GM21717 (cell line): Measurements from ENCODE around the gene GINS3.

Experiments used
- ATAC-seq: cut with Tn5 transposase; IDR thresholded peaks from one replicate; pipeline ENCODE4 v1.9.1; 2021; ENCODE audit warnings: mild to moderate bottlenecking, moderate library complexity; ENCODE audit not compliant: unreplicated experiment

The GINS3 gene

GRCh38 chr16:58422809-58423208, 30.5 kb downstream of the GINS3 start:
- ATAC-seq = no peak

DNA sequence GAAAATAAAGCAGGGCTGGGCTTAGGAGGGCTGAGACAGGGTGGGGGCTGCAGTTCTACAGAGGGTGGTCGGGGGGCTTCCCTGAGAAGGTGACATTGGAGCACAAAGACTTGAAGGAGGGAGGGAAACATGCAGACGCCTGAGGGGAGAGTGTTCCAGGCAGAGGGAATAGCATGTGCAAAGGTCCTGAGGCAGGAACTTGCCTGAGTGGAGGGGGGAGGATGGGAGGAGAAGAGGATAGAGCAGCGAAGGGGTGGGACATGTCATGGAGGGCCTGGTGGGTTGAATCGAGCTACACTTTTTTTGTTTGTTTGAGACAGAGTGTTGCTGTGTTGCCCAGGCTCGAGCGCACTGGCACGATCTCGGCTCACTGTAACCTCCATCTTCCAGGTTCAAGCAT, 33.0 kb downstream of the GINS3 start:
- no peak for ATAC-seq

GRCh38 chr16:58425756-58426494, 33.7 kb downstream of the GINS3 start:
- no peak for ATAC-seq

GRCh38 chr16:58426966-58427365, 34.7 kb downstream of the GINS3 start:
- ATAC-seq = no peak

- ATAC-seq = no peak
Observed at GRCh38 chr16:58428621-58429542, 36.6 kb downstream of the GINS3 start.

DNA sequence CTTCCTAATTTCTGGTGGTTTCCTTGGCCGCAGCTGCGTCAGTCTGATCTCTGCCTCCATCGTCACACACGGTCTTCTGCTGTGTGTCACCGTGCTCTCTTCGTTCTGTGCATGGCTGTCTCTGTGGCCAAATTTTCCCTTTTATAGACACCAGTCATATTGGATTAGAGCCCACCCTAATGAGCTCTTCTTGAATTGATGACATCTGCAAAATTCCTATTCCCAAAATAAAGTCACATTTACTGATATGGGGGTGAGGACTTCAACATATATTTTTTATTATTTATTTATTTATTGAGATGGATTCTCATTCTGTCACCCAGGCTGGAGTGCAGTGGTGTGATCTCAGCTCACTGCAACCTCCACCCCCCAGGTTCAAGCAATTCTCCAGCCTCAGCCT, 38.4 kb downstream of the GINS3 start:
- ATAC-seq = no peak

DNA sequence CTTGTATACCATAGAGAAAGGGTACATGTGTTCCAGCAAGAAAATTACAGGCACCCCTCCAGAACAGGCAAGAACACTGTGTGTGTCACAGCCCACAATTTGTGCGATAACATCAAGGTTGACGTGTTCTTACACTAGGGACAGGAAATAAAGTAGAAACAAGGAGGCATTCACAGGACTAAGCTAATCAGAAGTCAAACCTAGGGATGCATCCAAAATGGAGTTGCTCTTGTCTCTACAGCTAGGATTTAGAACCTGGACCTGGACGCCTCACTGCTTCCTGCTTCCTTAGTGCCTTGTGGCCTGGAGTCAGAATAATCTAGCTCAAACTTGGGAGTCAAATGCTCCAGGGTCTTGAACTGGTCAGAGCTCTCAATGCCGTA, 41.3 kb downstream of the GINS3 start:
- ATAC-seq = no peak

DNA sequence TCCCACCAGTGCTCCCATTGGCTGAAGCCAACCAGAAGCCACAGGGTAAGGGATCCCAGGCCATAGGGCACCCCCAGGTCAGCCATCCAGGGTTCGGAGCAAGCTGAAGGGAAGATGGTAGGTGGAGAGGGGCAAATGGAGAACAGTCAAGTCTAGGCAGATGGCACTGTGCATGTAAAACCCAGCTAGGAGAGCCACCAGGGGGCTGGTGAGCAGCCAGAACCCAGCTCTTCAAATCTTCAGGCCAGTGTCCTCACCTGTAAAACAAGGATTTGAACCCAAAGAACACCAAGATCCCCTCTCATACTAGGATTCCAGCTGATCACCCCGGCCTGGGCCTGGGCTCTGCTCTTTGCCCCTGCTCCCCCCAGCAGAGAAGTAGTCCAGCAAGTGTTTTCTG, 43.5 kb downstream of the GINS3 start:
- no peak for ATAC-seq

- ATAC-seq = no peak
Observed at GRCh38 chr16:58440131-58440530, 47.9 kb downstream of the GINS3 start.

DNA sequence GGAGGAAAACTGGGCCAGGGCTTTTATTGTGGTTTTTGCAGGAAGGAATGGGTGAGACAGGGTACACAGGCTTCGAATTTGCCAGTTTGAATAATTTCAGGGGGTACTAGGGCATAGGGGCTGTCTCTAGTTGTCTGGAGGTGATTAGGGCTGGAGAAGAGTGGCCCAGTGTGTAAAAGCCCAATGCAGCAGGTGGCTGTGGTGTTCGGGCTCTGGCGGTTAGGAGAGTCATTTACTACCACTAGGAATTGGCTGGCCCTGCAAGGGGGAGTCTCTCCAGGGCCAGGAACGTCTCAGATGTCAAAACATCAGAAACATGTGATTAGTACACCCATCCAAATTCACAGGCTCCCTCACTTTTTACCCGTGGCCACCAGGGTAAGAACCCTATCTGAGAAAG, 50.3 kb downstream of the GINS3 start:
- no peak for ATAC-seq

GRCh38 chr16:58443783-58444182, 51.5 kb downstream of the GINS3 start:
- no peak for ATAC-seq

DNA sequence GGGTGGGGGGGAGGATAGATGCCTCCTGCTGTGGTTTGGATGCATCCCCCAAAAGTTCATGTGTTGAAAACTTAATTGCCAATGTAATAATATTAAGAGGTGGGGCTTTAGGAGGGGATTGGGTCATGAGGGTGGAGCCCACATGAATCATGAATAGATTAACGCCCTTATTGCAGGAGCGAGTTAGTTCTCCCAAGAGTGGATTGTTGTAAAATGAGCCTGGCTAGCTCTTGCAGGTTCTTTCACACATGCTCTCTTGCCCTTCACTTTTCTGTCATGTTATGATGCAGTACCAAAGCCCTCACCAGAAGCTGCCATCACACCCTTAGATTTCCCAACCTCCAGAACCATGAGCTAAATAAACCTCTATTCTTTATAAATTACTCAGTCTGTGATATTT, 52.0 kb downstream of the GINS3 start:
- ATAC-seq = no peak

DNA sequence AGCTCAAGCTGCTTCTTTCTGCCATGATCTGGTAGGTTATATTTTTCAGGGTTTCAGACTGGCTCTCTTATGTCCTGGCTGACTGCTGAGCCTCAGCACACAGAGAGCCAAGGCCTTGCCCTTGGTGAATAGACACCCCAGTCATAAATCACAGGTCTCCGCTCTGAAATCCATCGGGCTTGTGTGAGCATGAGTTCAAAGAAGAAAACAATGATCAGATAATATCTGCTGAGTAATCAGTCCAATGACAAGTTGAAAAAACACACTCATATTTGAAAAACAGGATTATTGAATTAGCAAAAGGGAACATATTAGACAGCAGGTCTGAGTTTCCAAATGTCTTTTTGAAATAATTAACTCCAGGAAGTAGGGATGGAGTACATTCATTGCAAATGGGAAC, 56.6 kb downstream of the GINS3 start:
- ATAC-seq = no peak

DNA sequence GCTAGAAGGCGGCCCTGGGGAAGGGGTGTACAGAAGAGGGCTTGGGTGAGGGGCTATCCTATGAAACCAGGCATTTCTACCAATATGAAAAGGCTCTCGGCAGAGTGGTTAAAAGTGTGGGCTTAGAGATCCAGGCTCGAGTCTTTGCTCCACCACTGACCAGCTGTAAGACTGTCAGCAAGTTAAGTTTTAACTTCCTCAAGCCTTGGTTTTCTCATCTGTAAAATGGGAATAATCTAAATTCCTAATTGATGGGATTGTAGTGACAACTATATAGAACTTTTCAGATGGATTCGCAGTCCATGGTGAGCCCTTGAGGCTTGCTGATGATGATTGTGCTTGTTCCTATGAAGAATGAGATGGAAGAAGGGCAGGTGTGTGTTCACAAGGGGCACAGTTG, 57.0 kb downstream of the GINS3 start:
- no peak for ATAC-seq

DNA sequence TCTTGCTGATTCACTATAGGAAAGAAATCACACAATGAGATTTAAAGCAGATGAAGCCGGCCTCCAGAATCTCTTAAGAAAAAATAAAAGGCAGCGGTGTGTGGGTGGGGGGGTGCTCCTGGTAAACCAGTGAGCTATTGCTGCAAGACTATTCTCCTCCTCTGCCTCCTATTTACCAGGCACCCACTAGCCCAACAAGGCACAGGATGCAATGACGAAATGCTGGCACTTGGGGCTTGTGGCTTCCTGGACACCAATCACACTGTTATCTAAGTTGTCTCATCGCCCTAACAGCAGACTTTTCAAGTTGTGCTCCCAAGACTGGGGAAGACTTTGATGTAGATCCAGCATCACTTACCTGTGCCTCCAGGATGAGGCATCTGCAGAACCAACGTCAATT, 57.5 kb downstream of the GINS3 start:
- no peak for ATAC-seq

- no peak for ATAC-seq
Observed at GRCh38 chr16:58450590-58450989, 58.3 kb downstream of the GINS3 start.

DNA sequence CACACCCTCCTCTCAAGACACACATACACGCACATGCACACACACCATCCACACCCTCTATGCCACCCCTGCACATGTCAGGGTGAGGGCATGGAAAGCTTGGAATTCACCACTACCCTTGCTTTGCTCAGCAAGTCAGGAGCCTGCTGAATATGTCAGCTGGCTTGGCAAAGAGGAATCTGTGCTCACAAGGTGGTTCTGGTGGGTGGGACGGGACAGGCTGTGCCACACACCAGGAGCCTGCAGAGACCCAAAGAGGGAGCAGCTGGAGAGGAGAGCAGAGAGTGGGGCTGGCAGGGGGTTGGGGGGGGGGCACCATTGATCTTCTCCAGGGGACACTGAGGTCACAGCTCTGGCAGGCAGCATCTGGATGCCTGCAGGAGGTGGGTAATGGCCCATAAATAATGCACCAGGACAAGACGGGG, 59.0 kb downstream of the GINS3 start:
- no peak for ATAC-seq

- ATAC-seq = no peak
Observed at GRCh38 chr16:58451945-58452401, 59.7 kb downstream of the GINS3 start.

GRCh38 chr16:58452640-58453039, 60.4 kb downstream of the GINS3 start:
- ATAC-seq = no peak

- ATAC-seq = no peak
Observed at GRCh38 chr16:58454178-58454577, 61.9 kb downstream of the GINS3 start.

- ATAC-seq = no peak
Observed at GRCh38 chr16:58454856-58455255, 62.6 kb downstream of the GINS3 start.
